ENCODE measurements around the gene NCAN. TPM values are rescaled to one million over a fixed set of nuclear protein-coding genes. Genes with fewer than 3 reads are reported as not detected.

The NCAN gene
- total and polyA plus RNA-seq, 2 of the 8 experiments (the other 6 are each of a cell fraction or from before 2014, with no cell fraction given) = 2.7 TPM

- Histone ChIP-seq H3K18ac (ENCODE audit: extremely low read depth, low read length) (no peak overlapping the region; the same call in 1 of the 2 replicates), H3K4me2 (ENCODE audit: insufficient read depth in 1 of 2, low read depth in 2 of 2, low read length in 2 of 2) (no peak overlapping the region), H2BK5ac (ENCODE audit: low read depth, low read length) (no peak overlapping the region; the same call in 1 of the 2 replicates), H2BK20ac (ENCODE audit: low read length) (no peak overlapping the region), H3K4me1 (replicated peaks in 1 of 4; ENCODE audit: control insufficient read depth in 3 of 4, insufficient read depth in 4 of 4, low read length in 3 of 4) (peaks cover 0 to 3% (median 1%) of the 10 kb centered on the region in 4 experiments; a peak in 4 of 7 replicates), H3K27ac (ENCODE audit: low read depth, low read length) (no peak overlapping the region), H3K36me3 (ENCODE audit: control insufficient read depth in 2 of 4, insufficient read depth in 4 of 4, low read length in 3 of 4) (peaks cover 2 to 6% (median 4%) of the 10 kb centered on the region in 4 experiments; a peak in 6 of 8 replicates), H2BK12ac (ENCODE audit: low read depth, low read length) (no peak overlapping the region), H2AFZ (ENCODE audit: low read length) (no peak overlapping the region), H4K20me1 (replicated peaks in 1 of 2; ENCODE audit: control insufficient read depth in 1 of 2, insufficient read depth in 2 of 2, low read length in 2 of 2) (peaks cover 2 to 10% of the 10 kb centered on the region in 2 experiments), H3K23me2 (ENCODE audit: low read depth, low read length) (no peaks in the 10 kb centered on the region; the same call in 1 of the 2 replicates), H3K9ac (replicated peaks in 1 of 4; ENCODE audit: extremely low read depth in 1 of 4, low read depth in 3 of 4, low read length in 3 of 4) (no peak overlapping the region; a peak in 1 of 7 replicates), H3K9me3 (ENCODE audit: insufficient read depth in 2 of 2, low read depth in 1 of 2, low read length in 1 of 2) (no peaks in the 10 kb centered on the region), H3K79me2 (ENCODE audit: control insufficient read depth in 1 of 2, insufficient read depth in 2 of 2, low read length in 2 of 2) (peaks cover 0 to 10% of the 10 kb centered on the region in 2 experiments; a peak in 2 of 4 replicates), H3K4me3 (ENCODE audit: extremely low read depth in 1 of 4, insufficient read depth in 2 of 4, low read depth in 3 of 4, low read length in 4 of 4) (no peak overlapping the region), H3K27me3 (replicated peaks in 1 of 4; ENCODE audit: control insufficient read depth in 3 of 4, extremely low read depth in 1 of 4, insufficient read depth in 3 of 4, low read length in 3 of 4) (no peaks in the 10 kb centered on the region), H2AK5ac (ENCODE audit: low read depth, low read length) (no peak overlapping the region), H2BK15ac (ENCODE audit: low read length) (no peak overlapping the region), H3K56ac (replicated peaks; ENCODE audit: insufficient read length, low read depth, low read length) (no peak overlapping the region), H4K5ac (ENCODE audit: insufficient read length, low read depth, low read length) (no peak overlapping the region), H4K91ac (replicated peaks; ENCODE audit: insufficient read length, low read length) (no peak overlapping the region), H3K4ac (replicated peaks; ENCODE audit: insufficient read length, low read depth, low read length) (no peak overlapping the region), H2BK120ac (replicated peaks; ENCODE audit: low read depth, low read length) (no peak overlapping the region), H3K79me1 (ENCODE audit: low read depth, low read length) (peaks cover 4% of the 10 kb centered on the region), H3K23ac (ENCODE audit: insufficient read length) (no peak overlapping the region), H3K14ac (ENCODE audit: insufficient read length) (no peak overlapping the region), H4K8ac (ENCODE audit: extremely low read depth, insufficient read depth, low read length) (no peak overlapping the region)
- POLR2A ChIA-PET (ENCODE audit: partially characterized antibody) = interaction anchor here (0.7 to 1.6 kb wide), 7 partner anchors 12 to 157 kb away, joined by 3 to 5 read pairs (median 3); partner anchors contain the start of gene TM6SF2
- DNase-seq (ENCODE audit: low read depth in 1 of 2, low spot score in 2 of 2) (peak; percentile 61 to 92), FAIRE-seq (peak; percentile 42)
- WGBS, 2 experiments (ENCODE audit: extremely low coverage in 1 of 2, insufficient coverage in 1 of 2, insufficient read length in 1 of 2, insufficient replicate concordance in 2 of 2, low coverage in 1 of 2, low lambda C conversion rate in 2 of 2, missing lambda C conversion rate in 1 of 2) = 56% methylated on average over 9 of the region's 9 CpGs; no CpG with 5 or more reads in 1 of the 2 experiments
- CTCF ChIA-PET (ENCODE audit: partially characterized antibody) = interaction anchor here (0.6 to 5.2 kb wide), 13 partner anchors 11 to 129 kb away, joined by 3 to 24 read pairs (median 3); no protein-coding TSS in a partner anchor
- TF ChIP-seq KDM4A (IDR thresholded peaks at IDR 0.05; ENCODE audit: low read depth, low read length, severe bottlenecking) = no peak
- no peak for TF ChIP-seq SIX5 (IDR thresholded peaks at IDR 0.05; ENCODE audit: low read depth, low read length)
- no peak for TF ChIP-seq BCL11A (IDR thresholded peaks at IDR 0.05; ENCODE audit: low read depth in 2 of 2, low read length in 2 of 2)
- peak; percentile 94 for TF ChIP-seq KDM1A (IDR thresholded peaks at IDR 0.05; ENCODE audit: borderline replicate concordance, low read length)
- peak; percentile 97 to 98 (median 98) for TF ChIP-seq CTCF (IDR thresholded peaks at IDR 0.05; ENCODE audit: control extremely low read depth in 1 of 3, insufficient read depth in 1 of 3, low read depth in 1 of 3, low read length in 3 of 3)
- peak; percentile 54; the same call in 1 of the 2 replicates for TF ChIP-seq GABPA (IDR thresholded peaks at IDR 0.05; ENCODE audit: borderline replicate concordance, insufficient read depth, low read length)
- TF ChIP-seq TAF7 (optimal IDR thresholded peaks at IDR 0.05; ENCODE audit: borderline replicate concordance, low read depth, low read length) = no peak
- TF ChIP-seq SP2 (IDR thresholded peaks at IDR 0.05; ENCODE audit: low read length) = no peak
These were observed 25.7 kb upstream of the NCAN start for GRCh38 chr19:19185853-19186740.
